Testis (tissue), 3 donors: ENCODE data around the gene VAX1. TPM values are rescaled to one million over a fixed set of nuclear protein-coding genes. Genes with fewer than 3 reads are reported as not detected.
A peak's percentile ranks its signal among the peaks of the same experiment; 100 is the strongest.

Experiments
- DNase-seq: peaks from one replicate; pipeline ENCODE4 v3.0.0-alpha.2; 2019
- H3K27ac ChIP-seq, 2 donors: fragments of 200-600 bp; sonication (generic); one replicate each; pipeline ENCODE4 v1.5.1; 2019
- H3K27me3 ChIP-seq: fragments of 200-600 bp; sonication (generic); one replicate; pipeline ENCODE4 v1.5.1; 2019
- H3K36me3 ChIP-seq: fragments of 200-600 bp; sonication (generic); one replicate; pipeline ENCODE4 v1.5.1; 2017; ENCODE audit warnings: low read depth; ENCODE audit errors: missing control alignments
- H3K4me1 ChIP-seq: fragments of 200-600 bp; sonication (generic); one replicate; pipeline ENCODE4 v1.5.1; 2019
- H3K4me3 ChIP-seq, 2 donors: fragments of 200-600 bp; sonication (generic); one replicate each; pipeline ENCODE4 v1.5.1; 2017 to 2019
- H3K9me3 ChIP-seq: fragments of 200-600 bp; sonication (generic); one replicate; pipeline ENCODE4 v1.5.1; 2017
- CTCF ChIP-seq, 3 experiments: fragments of 450-650 bp in 2 of 3; fragments of 200-600 bp in 1 of 3; sonication (generic) in 1 of 3; IDR thresholded peaks; one replicate each; pipeline ENCODE4 v1.5.1; 2016 to 2019; ENCODE audit warnings: antibody characterized with exemption in 3 of 3, mild to moderate bottlenecking in 2 of 3, moderate library complexity in 1 of 3
- POLR2A ChIP-seq: fragments of 450-650 bp; IDR thresholded peaks from one replicate; pipeline ENCODE4 v1.6.1; 2017; ENCODE audit warnings: antibody characterized with exemption, mild to moderate bottlenecking, moderate library complexity
- WGBS, 2 donors: methylation state at CpG; one replicate each; pipeline ENCODE4 v1.1.5; 2018; 5-methylcytosine and 5-hydroxymethylcytosine counted together
- intact Hi-C: fragments of 100-400 bp; cut with DNase I; formaldehyde crosslinking; loops from one replicate; pipeline ENCODE4 v1.15.1; 2023; ENCODE audit warnings: low total_unique reads
- polyA plus RNA-seq: library from polyadenylated mRNA; stranded (reverse); fragments of 350-450 nt; fragmentation: Illumina TruSeq; extraction: RNeasy Lipid Tissue Mini Kit (QIAGEN cat#74804); gene quantifications from one replicate; pipeline ENCODE4 v1.2.3, GENCODE V29; 2014; ENCODE audit warnings: low read depth, low replicate concordance; ENCODE audit not compliant: insufficient read depth
- total RNA-seq, 2 donors: library from RNA; depleted of rRNA; stranded (reverse); fragments of >200 nt; gene quantifications; one replicate each; pipeline ENCODE4 v1.2.3, GENCODE V29; 2016

Gene VAX1
- total and polyA plus RNA-seq, 3 donors from 2014 or later = 0.47 to 0.71 (median 0.56) TPM

- DNase-seq = no peak
- no peaks in the 10 kb centered on the region for H3K9me3 ChIP-seq
- no peaks in the 10 kb centered on the region for H3K36me3 ChIP-seq
- peaks cover 11% of the 10 kb centered on the region for H3K4me1 ChIP-seq
- no peak overlapping the region for H3K27ac ChIP-seq
- TF ChIP-seq CTCF (IDR thresholded peaks at IDR 0.05) (no peak), POLR2A (no peak)
- peak overlapping the region; percentile 32 to 56 for H3K4me3 ChIP-seq
- peaks cover 8% of the 10 kb centered on the region for H3K27me3 ChIP-seq
- 9% methylated on average over 14 to 21 of the region's 21 CpGs for WGBS, 2 donors
- intact Hi-C loops = no loop called here
Observed at GRCh38 chr10:117167346-117167788, 29.3 kb upstream of the VAX1 start.

GRCh38 chr10:117166418-117167345 lies 28.6 kb upstream of the VAX1 start:
- Histone ChIP-seq H3K27me3 (peaks cover 8% of the 10 kb centered on the region), H3K4me3 (no peak overlapping the region), H3K9me3 (no peaks in the 10 kb centered on the region), H3K27ac (no peak overlapping the region), H3K36me3 (no peaks in the 10 kb centered on the region), H3K4me1 (peaks cover 11% of the 10 kb centered on the region)
- DNase-seq = no peak
- 6 to 7% methylated on average over 19 to 39 of the region's 41 CpGs for WGBS, 2 donors
- no peak for TF ChIP-seq CTCF (IDR thresholded peaks at IDR 0.05)
- no peak for TF ChIP-seq POLR2A
- intact Hi-C loops = no loop called here

- intact Hi-C loops = no loop called here
- no peaks in the 10 kb centered on the region for H3K9me3 ChIP-seq
- no peak for TF ChIP-seq POLR2A
- TF ChIP-seq CTCF (IDR thresholded peaks at IDR 0.05) = peak in 2 of 3 experiments; percentile 34 to 42
- H3K4me1 ChIP-seq = peaks cover 11% of the 10 kb centered on the region
- WGBS, 2 donors = 2 to 5% methylated on average over 32 to 51 of the region's 51 CpGs
- peak; percentile 59 for DNase-seq
- H3K27ac ChIP-seq = no peak overlapping the region
- H3K36me3 ChIP-seq = no peaks in the 10 kb centered on the region
- H3K4me3 ChIP-seq = peak overlapping the region in 1 of 2 donors; percentile 8
- peaks cover 8% of the 10 kb centered on the region for H3K27me3 ChIP-seq
Observed at GRCh38 chr10:117165538-117166417, 27.7 kb upstream of the VAX1 start.

GRCh38 chr10:117164592-117165537 lies 26.8 kb upstream of the VAX1 start:
- peaks cover 8% of the 10 kb centered on the region for H3K27me3 ChIP-seq
- peaks cover 11% of the 10 kb centered on the region for H3K4me1 ChIP-seq
- no peaks in the 10 kb centered on the region for H3K9me3 ChIP-seq
- DNase-seq = no peak
- peak overlapping the region in 1 of 2 donors; percentile 8 for H3K4me3 ChIP-seq
- no peak for TF ChIP-seq CTCF (IDR thresholded peaks at IDR 0.05)
- TF ChIP-seq POLR2A = no peak
- intact Hi-C loops = no loop called here
- no peaks in the 10 kb centered on the region for H3K36me3 ChIP-seq
- WGBS, 2 donors = 5 to 6% methylated on average over 31 to 32 of the region's 32 CpGs
- no peak overlapping the region for H3K27ac ChIP-seq
